ENCODE results near the gene SCARF2.

DNA sequence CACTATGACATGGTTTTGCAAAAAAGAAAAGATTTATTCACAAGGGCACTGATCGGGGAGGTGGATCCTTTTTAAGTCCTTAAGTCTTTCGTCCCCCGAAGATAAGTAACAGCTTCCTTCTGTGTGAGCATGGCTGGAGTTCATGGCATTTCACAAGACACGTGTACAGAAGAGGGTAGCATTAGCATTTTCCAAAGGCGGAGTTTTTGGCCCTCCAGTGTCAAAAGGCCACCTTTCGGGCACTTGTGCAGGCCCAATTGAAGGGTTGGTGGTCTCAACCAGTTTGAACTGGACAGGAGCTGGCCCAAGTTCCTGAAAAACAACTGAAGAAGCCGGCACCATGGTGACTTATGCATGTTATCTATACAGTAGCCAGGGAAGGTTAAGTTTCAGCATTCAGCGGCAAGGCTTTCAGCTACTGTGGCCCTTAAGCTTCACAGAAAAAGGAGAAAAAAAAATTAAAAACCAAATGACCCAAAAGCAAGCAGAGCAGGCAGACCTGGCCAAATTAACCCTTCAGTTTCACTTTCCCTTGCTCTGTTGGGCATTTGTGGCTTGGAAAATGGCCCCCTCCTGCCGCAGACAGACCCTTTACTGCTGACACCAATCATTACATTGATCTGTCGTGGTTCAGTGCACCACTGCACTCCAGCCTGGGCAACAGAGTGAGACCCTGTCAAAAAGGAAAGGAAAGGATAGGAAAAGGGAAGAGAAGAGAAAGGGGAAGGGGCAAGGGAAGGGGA, 25.0 kb downstream of the SCARF2 start:
- TF ChIP-seq, protein P1, sequence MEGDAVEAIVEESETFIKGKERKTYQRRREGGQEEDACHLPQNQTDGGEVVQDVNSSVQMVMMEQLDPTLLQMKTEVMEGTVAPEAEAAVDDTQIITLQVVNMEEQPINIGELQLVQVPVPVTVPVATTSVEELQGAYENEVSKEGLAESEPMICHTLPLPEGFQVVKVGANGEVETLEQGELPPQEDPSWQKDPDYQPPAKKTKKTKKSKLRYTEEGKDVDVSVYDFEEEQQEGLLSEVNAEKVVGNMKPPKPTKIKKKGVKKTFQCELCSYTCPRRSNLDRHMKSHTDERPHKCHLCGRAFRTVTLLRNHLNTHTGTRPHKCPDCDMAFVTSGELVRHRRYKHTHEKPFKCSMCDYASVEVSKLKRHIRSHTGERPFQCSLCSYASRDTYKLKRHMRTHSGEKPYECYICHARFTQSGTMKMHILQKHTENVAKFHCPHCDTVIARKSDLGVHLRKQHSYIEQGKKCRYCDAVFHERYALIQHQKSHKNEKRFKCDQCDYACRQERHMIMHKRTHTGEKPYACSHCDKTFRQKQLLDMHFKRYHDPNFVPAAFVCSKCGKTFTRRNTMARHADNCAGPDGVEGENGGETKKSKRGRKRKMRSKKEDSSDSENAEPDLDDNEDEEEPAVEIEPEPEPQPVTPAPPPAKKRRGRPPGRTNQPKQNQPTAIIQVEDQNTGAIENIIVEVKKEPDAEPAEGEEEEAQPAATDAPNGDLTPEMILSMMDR (IDR thresholded peaks at IDR 0.05): no peak
- TF ChIP-seq POLR2A (IDR thresholded peaks at IDR 0.05): no peak

Data from suprapubic skin (tissue), 3 donors.